Smooth muscle cell (in vitro differentiated cells): Measurements from ENCODE around the gene LRRK1. TPM values are rescaled to one million over a fixed set of nuclear protein-coding genes. Genes with fewer than 3 reads are reported as not detected.

Experiments used
- DNase-seq: peaks from one replicate; lab custom pipeline; 2025; ENCODE audit not compliant: unreplicated experiment; lab: John Stamatoyannopoulos, UW
- H2AFZ ChIP-seq: fragments of 200-600 bp; sonication (generic); 2 replicates; pipeline ENCODE4 v1.6.0; 2016; ENCODE audit warnings: antibody characterized with exemption, low read depth, mild to moderate bottlenecking
- H3F3A ChIP-seq: fragments of 200-600 bp; sonication (generic); 2 replicates; pipeline ENCODE4 v1.6.0; 2017; ENCODE audit warnings: antibody characterized with exemption, low read depth
- H3K27ac ChIP-seq: fragments of 200-600 bp; sonication (generic); 2 replicates; pipeline ENCODE4 v1.5.1; 2016; ENCODE audit warnings: low read depth, mild to moderate bottlenecking
- H3K27me3 ChIP-seq: fragments of 200-600 bp; sonication (generic); 2 replicates; pipeline ENCODE4 v1.6.1; 2016; ENCODE audit warnings: low read depth, mild to moderate bottlenecking
- H3K36me3 ChIP-seq: fragments of 200-600 bp; sonication (generic); 2 replicates; pipeline ENCODE4 v1.5.1; 2016; ENCODE audit warnings: low read depth
- H3K4me1 ChIP-seq: fragments of 200-600 bp; sonication (generic); 2 replicates; pipeline ENCODE4 v1.5.1; 2016; ENCODE audit warnings: low read depth
- H3K4me2 ChIP-seq: fragments of 200-600 bp; sonication (generic); 2 replicates; pipeline ENCODE4 v1.6.0; 2016; ENCODE audit warnings: mild to moderate bottlenecking
- H3K4me3 ChIP-seq: fragments of 200-600 bp; sonication (generic); 2 replicates; pipeline ENCODE4 v1.5.1; 2016; ENCODE audit warnings: mild to moderate bottlenecking
- H3K79me2 ChIP-seq: fragments of 200-600 bp; sonication (generic); 2 replicates; pipeline ENCODE4 v1.6.0; 2016; ENCODE audit warnings: low read depth, mild to moderate bottlenecking
- H3K9ac ChIP-seq: fragments of 200-600 bp; sonication (generic); 2 replicates; pipeline ENCODE4 v1.6.0; 2016; ENCODE audit warnings: low read depth
- H3K9me3 ChIP-seq: fragments of 200-600 bp; sonication (generic); replicated peaks from 2 replicates; pipeline ENCODE4 v1.5.1; 2016; ENCODE audit warnings: low read depth
- H4K20me1 ChIP-seq: fragments of 200-600 bp; sonication (generic); 2 replicates; pipeline ENCODE4 v1.6.0; 2016; ENCODE audit warnings: low read depth
- WGBS: methylation state at CpG from one replicate; pipeline ENCODE4 v1.1.7; 2016; ENCODE audit warnings: low lambda C conversion rate; 5-methylcytosine and 5-hydroxymethylcytosine counted together
- polyA plus RNA-seq: library from polyadenylated mRNA; unstranded; fragments of >200 nt; fragmentation: Nextera tagmentation; extraction: Ambion mirVana; gene quantifications from 2 replicates; pipeline ENCODE4 v1.2.1, GENCODE V29; 2016
- total RNA-seq: library from RNA; depleted of rRNA; stranded (reverse); fragments of >200 nt; gene quantifications from 2 replicates; pipeline ENCODE4 v1.2.3, GENCODE V29; 2014
- TF ChIP-seq, protein P1 (sequence below): fragments of 200-600 bp; sonication (generic); IDR thresholded peaks from 2 replicates; pipeline ENCODE4 v1.5.1; 2017; ENCODE audit warnings: borderline replicate concordance, mild to moderate bottlenecking, antibody characterized with exemption; ENCODE audit not compliant: insufficient read depth, poor library complexity, severe bottlenecking

LRRK1 gene
- total and polyA plus RNA-seq, 2 experiments from 2014 or later: 1.1 to 1.6 TPM

DNA sequence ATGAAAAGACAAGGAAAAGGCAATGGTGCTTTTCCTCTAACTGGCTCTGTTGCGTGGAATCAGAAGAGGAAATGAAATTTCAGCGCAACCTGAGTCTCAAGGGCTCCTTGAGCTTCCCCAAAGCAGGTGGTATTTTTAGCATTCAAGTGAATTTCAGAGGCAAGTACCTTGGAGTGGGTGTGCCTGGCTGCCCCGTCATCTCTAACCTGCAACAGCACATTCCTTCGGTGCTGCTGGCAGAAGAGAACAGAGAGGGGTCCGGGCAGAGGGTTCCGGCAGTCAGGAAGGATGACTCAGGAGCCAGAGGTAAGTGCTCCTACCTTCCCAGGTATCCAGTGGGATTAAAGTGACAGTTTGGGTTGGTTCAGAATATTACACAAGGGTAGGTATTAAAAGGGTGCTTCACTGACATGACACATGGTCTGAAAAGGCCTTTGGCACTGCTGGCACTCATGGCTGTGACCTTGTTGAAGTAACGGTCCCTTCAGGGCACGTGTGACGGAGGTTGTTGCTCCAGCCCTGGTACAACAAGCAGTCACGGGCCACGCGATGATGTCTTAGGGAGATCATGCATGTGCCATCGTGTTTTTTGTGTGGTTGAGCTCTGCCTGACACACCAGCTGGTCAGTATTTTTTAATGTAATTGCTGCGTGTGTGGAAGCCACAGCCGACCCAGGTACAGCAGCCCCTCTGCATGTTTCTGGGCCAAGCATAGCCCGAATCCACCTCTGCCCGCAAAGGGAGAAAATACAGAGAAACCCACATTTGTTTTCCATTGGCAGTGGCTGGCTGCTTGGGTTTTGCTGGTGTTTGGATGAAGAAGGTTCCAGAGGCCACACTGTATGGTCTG is 75.7 kb downstream of the LRRK1 start:
- Histone ChIP-seq H3F3A (no peaks in the 10 kb centered on the region), H2AFZ (no peak overlapping the region), H3K9me3 (no peaks in the 10 kb centered on the region), H3K27me3 (no peaks in the 10 kb centered on the region), H3K4me2 (no peak overlapping the region), H3K4me3 (no peak overlapping the region), H3K4me1 (no peaks in the 10 kb centered on the region), H3K27ac (no peak overlapping the region), H4K20me1 (no peaks in the 10 kb centered on the region), H3K79me2 (no peaks in the 10 kb centered on the region), H3K9ac (no peak overlapping the region), H3K36me3 (no peaks in the 10 kb centered on the region)
- DNase-seq: no peak
- 82% methylated on average over 17 of the region's 17 CpGs for WGBS
- TF ChIP-seq, protein P1, sequence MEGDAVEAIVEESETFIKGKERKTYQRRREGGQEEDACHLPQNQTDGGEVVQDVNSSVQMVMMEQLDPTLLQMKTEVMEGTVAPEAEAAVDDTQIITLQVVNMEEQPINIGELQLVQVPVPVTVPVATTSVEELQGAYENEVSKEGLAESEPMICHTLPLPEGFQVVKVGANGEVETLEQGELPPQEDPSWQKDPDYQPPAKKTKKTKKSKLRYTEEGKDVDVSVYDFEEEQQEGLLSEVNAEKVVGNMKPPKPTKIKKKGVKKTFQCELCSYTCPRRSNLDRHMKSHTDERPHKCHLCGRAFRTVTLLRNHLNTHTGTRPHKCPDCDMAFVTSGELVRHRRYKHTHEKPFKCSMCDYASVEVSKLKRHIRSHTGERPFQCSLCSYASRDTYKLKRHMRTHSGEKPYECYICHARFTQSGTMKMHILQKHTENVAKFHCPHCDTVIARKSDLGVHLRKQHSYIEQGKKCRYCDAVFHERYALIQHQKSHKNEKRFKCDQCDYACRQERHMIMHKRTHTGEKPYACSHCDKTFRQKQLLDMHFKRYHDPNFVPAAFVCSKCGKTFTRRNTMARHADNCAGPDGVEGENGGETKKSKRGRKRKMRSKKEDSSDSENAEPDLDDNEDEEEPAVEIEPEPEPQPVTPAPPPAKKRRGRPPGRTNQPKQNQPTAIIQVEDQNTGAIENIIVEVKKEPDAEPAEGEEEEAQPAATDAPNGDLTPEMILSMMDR: no peak

DNA sequence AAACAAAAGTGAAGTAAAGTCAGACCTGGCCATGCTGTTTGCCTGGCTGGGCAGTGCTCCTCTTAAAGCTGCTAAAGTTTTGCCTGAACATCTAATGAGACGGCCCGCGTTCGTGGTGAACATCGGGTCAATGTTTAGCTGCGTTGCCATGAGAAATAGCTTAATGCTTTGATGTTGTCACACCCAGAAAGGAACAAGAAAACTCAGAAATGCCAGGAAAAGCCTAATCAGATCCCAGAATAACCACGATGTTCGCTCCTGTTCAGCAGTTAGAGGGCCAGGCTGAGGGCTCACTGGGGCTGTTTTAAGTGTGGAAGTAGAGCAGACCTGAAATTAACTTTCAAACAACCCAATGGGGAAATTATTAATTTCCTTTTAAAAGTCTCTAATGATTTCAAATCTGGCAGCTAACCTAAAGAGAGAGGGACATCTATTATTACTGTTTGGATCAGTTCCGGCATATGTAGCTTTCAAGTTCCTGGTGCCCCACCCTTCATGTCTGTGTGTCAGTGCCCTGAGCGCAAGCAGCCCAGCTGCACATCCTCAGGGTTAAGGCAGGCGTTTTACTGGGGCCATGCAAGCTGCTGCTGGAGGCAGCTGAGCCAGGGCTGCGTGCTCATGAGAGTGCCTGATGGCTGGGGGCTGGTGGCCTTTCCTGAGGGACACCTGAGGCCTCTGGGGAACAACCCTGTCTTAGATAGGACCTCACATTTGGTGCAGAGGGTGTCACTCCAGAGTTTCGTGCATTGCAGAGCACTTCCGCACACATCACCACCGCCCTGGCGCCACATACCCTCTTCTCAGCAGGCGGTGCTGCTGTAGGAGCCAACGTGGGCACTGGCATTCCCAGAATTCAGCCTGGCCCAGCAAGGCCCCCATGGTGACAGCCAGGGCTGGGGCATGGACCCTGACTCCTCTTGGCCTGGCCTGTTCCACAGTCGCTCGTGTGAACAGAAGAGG is 76.6 kb downstream of the LRRK1 start:
- WGBS: 90% methylated on average over 20 of the region's 20 CpGs

DNA sequence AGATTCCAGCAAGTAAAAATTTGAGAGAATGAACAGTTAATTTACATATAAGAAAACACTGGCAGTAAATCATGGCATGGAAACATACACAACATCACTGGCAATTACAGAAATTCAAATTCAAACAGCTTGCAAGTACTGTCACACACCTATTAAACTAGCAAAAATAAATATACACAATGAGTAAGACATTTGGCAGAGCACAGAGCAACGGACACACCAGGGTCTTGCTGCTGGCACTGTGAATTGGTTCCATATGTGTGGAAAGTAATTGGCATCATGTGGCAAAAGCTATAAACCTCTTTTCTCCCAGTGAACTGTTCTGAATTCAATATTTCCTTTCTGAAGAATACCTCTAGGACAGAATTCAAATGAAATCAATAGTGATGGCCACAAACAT is 78.3 kb downstream of the LRRK1 start:
- H4K20me1 ChIP-seq: no peaks in the 10 kb centered on the region
- H2AFZ ChIP-seq: no peak overlapping the region
- H3K27ac ChIP-seq: no peak overlapping the region
- no peaks in the 10 kb centered on the region for H3K79me2 ChIP-seq
- no peaks in the 10 kb centered on the region for H3K36me3 ChIP-seq
- no peak for DNase-seq
- no peaks in the 10 kb centered on the region for H3K27me3 ChIP-seq
- TF ChIP-seq, protein P1: no peak
- H3F3A ChIP-seq: no peaks in the 10 kb centered on the region
- H3K4me1 ChIP-seq: no peaks in the 10 kb centered on the region
- no peak overlapping the region for H3K9ac ChIP-seq
- WGBS: 42% methylated on average over 1 of the region's 1 CpG
- H3K4me3 ChIP-seq: no peak overlapping the region
- no peaks in the 10 kb centered on the region for H3K9me3 ChIP-seq
- H3K4me2 ChIP-seq: no peak overlapping the region

More for the DNA sequence above, 76.6 kb downstream of the LRRK1 start:
- no peak for DNase-seq
- Histone ChIP-seq H4K20me1 (no peaks in the 10 kb centered on the region), H3K9me3 (no peaks in the 10 kb centered on the region), H3K27me3 (no peaks in the 10 kb centered on the region), H3K4me2 (no peak overlapping the region), H3K79me2 (no peaks in the 10 kb centered on the region), H3K4me3 (no peak overlapping the region), H2AFZ (no peak overlapping the region), H3K4me1 (no peaks in the 10 kb centered on the region), H3K9ac (no peak overlapping the region), H3K36me3 (no peaks in the 10 kb centered on the region), H3K27ac (no peak overlapping the region), H3F3A (no peaks in the 10 kb centered on the region)
- TF ChIP-seq, protein P1: no peak
